ENCODE measurements around the gene SPRY4. TPM values are rescaled to one million over a fixed set of nuclear protein-coding genes. Genes with fewer than 3 reads are reported as not detected.

SPRY4 gene
- total and polyA plus RNA-seq, 2 of the 4 experiments (the other 2 are of a cell fraction): 8.4 to 21.0 TPM

- H3K9ac ChIP-seq (ENCODE audit: low read depth, low read length): peak overlapping the region; percentile 39
- H3K27me3 ChIP-seq (ENCODE audit: control insufficient read depth, insufficient read depth, low read length): no peaks in the 10 kb centered on the region
- peak overlapping the region; percentile 97 for H2BK15ac ChIP-seq (ENCODE audit: low read depth, low read length)
- peaks cover 33 to 74% of the 10 kb centered on the region in 2 experiments; a peak in 3 of 4 replicates for H3K79me1 ChIP-seq (ENCODE audit: low read depth in 1 of 2, low read length in 2 of 2)
- H2AK9ac ChIP-seq (replicated peaks; ENCODE audit: low read depth, low read length, poor library complexity): peak overlapping the region; percentile 39
- peak overlapping the region; percentile 77 for H3K4me2 ChIP-seq (ENCODE audit: low read depth, low read length)
- H3K4me1 ChIP-seq (ENCODE audit: control insufficient read depth, insufficient read depth, low read length): peaks cover 14% of the 10 kb centered on the region
- in situ Hi-C loops (cut with MboI; ENCODE audit: low sequenced_read_pairs) (no loop called here), dilution Hi-C loops (cut with HindIII; ENCODE audit: low sequenced_read_pairs, unreplicated experiment) (no loop called here), intact Hi-C loops (cut with micrococcal nuclease) (no loop called here)
- peak overlapping the region; percentile 93; the same call in 1 of the 2 replicates for H3K23ac ChIP-seq (ENCODE audit: low read depth, low read length)
- DNase-seq: peak; percentile 71
- no peaks in the 10 kb centered on the region for H4K20me1 ChIP-seq (ENCODE audit: insufficient read depth, low read length)
- ATAC-seq (ENCODE audit: low read depth): no peak
- H3K36me3 ChIP-seq (ENCODE audit: control insufficient read depth, insufficient read depth, low read length): no peaks in the 10 kb centered on the region
- H2BK5ac ChIP-seq (ENCODE audit: low read depth, low read length, poor library complexity, severe bottlenecking): peak overlapping the region; percentile 72
- H2BK120ac ChIP-seq (ENCODE audit: low read depth, low read length): peak overlapping the region; percentile 95
- H4K5ac ChIP-seq (ENCODE audit: low read depth, low read length): peak overlapping the region; percentile 82; the same call in 1 of the 2 replicates
- peak overlapping the region; percentile 63 to 75; a peak in 3 of 4 replicates for H4K8ac ChIP-seq (ENCODE audit: low read depth in 2 of 2, low read length in 2 of 2)
- 0 out of 2 replicates have a peak, but pooled peaks have one; percentile 18 for TF ChIP-seq SMC3 (IDR thresholded peaks at IDR 0.05; ENCODE audit: low read depth, low read length)
- TF ChIP-seq CHD1 (IDR thresholded peaks at IDR 0.05; ENCODE audit: low read depth, low read length): no peak
- TF ChIP-seq FOS (IDR thresholded peaks at IDR 0.05; ENCODE audit: low read depth, low read length): no peak
- peak overlapping the region; percentile 86 for H2AK5ac ChIP-seq (ENCODE audit: low read depth, low read length)
- WGBS, 2 experiments (ENCODE audit: extremely low coverage in 2 of 2, insufficient read length in 1 of 2): 20% methylated on average over 1 of the region's 12 CpGs; no CpG with 5 or more reads in 1 of the 2 experiments
- ChIA-PET POLR2A (ENCODE audit: unreplicated experiment) (no interaction called here), CTCF (no interaction called here)
- H3K9me1 ChIP-seq (ENCODE audit: insufficient read depth, low read length): peaks cover 20% of the 10 kb centered on the region
- H3K27ac ChIP-seq (ENCODE audit: insufficient read depth, low read length): peak overlapping the region; percentile 46
- H3K14ac ChIP-seq (replicated peaks; ENCODE audit: low read depth, low read length): peak overlapping the region; percentile 85
- peak overlapping the region; percentile 66; the same call in 1 of the 2 replicates for H3K56ac ChIP-seq (ENCODE audit: extremely low read depth, insufficient read depth, low read length)
- no TSS peak for BruUV-seq (replicated peaks)
- peak overlapping the region; percentile 78 for H4K91ac ChIP-seq (ENCODE audit: insufficient read depth, low read depth, low read length)
- no peaks in the 10 kb centered on the region for H3K9me3 ChIP-seq (ENCODE audit: control insufficient read depth, insufficient read depth, low read length)
- no peak overlapping the region; the same call in 1 of the 2 replicates for H3K4me3 ChIP-seq (ENCODE audit: insufficient read depth, low read depth, low read length)
- peak overlapping the region; percentile 78 for H2AFZ ChIP-seq (replicated peaks; ENCODE audit: low read length, poor library complexity)
- peak overlapping the region; percentile 67 for H3K18ac ChIP-seq (ENCODE audit: low read depth, low read length)
- H2BK20ac ChIP-seq (ENCODE audit: low read depth, low read length): peak overlapping the region; percentile 90
- peak overlapping the region; percentile 92 for H3K4ac ChIP-seq (ENCODE audit: low read depth, low read length)
Observed at GRCh38 chr5:142360607-142361120, 35.8 kb upstream of the SPRY4 start.

Measured in IMR-90 (cell line).